ENCODE measurements around the gene TRABD2B.

- no peak for TF ChIP-seq CTCF (IDR thresholded peaks at IDR 0.05)
- TF ChIP-seq POLR2A (IDR thresholded peaks at IDR 0.05), result no peak
Observed at GRCh38 chr1:47725511-47725991, 271.6 kb downstream of the TRABD2B start.

Data from lower leg skin (tissue), 3 donors.